HG02798 (cell line): Measurements from ENCODE around the gene BAHCC1.

ENCODE experiments used
- ATAC-seq: cut with Tn5 transposase; IDR thresholded peaks from one replicate; pipeline ENCODE4 v1.9.1; 2021; ENCODE audit warnings: mild to moderate bottlenecking; ENCODE audit not compliant: unreplicated experiment, poor library complexity

Gene BAHCC1

DNA sequence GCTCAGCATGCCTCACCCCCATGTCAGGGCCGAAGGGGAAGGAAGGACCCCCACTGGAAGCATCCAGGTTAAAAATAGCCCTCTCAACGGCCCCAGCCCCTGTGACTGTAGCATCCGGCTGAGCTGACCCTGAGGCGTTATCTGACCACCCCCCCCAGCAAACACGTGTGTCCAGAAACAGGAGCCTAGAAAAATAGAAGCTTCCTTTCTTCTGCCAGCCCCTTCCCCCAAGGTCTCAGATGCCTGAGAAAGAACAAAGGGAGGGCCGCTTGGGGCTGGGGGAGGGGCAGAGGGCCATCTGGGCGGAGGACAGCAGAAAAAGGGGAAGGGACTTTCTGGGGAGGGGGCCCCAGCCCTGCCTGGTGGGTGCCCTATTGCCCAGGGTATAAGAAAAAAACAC is 61.5 kb downstream of the BAHCC1 start:
- no peak for ATAC-seq

DNA sequence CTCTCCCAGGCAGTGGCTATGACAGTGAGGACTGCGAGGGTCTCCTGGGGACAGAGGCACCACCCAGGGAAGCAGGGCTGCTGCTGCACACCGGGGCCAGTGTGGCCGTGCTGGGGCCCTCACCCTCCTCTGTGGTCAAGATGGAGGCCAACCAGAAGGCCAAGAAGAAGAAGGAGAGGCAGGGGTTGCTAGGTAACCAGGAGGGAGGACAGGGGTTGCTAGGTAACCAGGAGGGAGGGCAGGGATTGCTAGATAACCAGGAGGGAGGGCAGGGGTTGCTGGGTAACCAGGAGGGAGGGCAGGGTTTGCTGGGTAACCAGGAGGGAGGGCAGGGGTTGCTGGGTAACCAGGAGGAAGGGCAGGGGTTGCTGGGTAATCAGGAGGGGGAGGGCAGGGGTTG is 62.1 kb downstream of the BAHCC1 start:
- no peak for ATAC-seq

DNA sequence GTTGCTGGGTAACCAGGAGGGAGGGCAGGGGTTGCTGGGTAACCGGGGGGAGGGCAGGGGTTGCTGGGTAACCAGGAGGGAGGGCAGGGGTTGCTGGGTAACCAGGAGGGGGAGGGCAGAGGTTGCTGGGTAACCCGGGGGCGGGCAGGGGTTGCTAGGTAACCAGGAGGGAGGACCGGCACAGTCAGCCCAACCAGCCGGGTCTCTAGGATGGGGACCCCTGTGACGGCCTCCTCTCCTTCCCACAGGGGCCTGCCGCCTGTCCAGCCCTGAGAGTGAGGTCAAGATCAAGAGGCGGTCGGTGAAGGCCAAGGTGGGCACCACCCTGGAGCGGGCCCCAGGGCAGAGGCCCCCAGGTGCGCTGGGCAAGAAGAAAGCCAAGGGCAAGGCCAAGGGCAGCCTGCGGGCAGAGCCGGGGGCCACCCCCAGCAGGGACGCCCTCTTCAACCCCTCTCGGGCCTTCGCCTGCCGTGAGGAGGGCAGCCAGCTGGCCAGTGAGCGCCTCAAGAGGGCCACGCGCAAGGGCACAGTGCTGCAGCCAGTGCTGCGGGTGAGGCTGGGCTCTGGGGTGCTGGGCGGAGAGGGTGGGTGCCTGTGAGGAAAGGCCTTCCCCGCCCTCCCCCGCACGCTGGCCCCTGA is 62.8 kb downstream of the BAHCC1 start:
- ATAC-seq, result no peak

DNA sequence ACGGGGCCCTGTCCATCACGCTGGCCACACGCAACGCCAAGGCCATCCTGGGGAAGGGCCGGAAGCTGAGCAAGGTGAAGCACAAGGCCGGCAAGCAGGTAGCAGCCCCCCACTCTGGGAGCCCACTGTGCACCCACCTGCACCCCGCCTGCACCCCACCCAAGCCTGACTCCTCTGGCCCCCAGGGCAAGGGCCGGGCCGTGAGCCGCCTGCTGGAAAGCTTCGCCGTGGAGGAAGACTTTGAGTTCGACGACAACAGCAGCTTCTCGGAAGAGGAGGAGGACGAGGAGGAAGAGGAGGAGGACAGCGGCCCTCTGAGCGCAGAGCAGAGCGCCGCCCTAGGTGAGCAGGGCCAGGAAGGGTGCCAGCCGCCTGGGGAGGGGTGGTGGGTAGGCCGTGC is 63.4 kb downstream of the BAHCC1 start:
- ATAC-seq, result no peak

DNA sequence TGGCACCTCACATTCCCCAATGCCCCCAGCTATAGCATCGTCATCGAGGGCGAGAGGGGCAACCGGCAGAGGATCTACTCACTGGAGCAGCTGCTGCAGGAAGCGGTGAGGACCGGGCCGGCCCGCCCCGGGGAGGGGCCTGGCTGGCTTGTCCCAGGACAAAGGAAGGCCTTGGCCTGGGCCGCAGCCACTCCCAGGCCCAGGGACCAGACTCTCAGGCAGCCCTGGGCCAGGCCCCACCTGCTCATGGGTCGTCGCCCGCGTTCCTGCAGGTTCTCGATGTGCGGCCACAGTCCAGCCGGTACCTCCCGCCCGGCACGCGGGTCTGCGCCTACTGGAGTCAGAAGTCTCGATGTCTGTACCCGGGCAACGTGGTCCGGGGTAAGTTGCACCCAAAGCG is 64.0 kb downstream of the BAHCC1 start:
- no peak for ATAC-seq

DNA sequence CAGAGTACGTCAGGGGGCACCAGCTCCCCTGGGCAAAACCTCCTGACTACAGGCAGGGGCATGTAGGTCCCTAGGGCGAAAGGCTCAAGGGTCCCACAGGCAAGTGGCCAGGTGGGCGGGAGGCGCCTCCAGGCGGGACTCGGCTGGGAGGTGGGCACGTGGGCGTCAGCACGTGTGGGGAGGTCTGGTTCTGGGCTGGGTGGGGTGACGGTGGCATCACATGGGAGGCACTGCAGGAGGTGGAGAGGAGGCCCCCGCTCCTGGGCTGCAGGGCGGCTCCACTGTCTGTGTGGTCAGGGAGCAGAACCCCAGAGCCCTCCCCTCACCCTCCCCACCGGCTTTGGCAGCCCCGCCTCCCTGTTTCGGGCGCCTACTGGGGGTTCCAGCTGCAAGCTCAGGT is 64.6 kb downstream of the BAHCC1 start:
- no peak for ATAC-seq

DNA sequence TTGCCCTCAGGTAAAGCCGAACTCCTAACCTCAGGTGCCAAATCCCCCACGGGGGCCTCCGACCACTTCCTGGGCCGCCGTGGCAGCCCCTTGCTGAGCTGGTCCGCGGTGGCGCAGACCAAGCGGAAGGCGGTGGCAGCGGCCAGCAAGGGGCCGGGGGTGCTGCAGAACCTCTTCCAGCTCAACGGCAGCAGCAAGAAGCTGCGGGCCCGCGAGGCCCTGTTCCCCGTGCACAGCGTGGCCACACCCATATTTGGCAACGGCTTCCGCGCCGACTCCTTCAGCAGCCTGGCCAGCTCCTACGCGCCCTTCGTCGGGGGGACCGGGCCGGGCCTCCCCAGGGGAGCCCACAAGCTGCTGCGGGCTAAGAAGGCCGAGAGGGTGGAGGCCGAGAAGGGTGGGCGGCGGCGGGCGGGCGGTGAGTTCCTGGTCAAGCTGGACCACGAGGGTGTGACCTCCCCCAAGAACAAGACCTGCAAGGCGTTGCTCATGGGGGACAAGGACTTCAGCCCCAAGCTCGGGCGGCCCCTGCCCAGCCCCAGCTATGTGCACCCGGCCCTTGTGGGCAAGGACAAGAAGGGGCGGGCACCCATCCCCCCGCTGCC is 65.7 kb downstream of the BAHCC1 start:
- no peak for ATAC-seq

DNA sequence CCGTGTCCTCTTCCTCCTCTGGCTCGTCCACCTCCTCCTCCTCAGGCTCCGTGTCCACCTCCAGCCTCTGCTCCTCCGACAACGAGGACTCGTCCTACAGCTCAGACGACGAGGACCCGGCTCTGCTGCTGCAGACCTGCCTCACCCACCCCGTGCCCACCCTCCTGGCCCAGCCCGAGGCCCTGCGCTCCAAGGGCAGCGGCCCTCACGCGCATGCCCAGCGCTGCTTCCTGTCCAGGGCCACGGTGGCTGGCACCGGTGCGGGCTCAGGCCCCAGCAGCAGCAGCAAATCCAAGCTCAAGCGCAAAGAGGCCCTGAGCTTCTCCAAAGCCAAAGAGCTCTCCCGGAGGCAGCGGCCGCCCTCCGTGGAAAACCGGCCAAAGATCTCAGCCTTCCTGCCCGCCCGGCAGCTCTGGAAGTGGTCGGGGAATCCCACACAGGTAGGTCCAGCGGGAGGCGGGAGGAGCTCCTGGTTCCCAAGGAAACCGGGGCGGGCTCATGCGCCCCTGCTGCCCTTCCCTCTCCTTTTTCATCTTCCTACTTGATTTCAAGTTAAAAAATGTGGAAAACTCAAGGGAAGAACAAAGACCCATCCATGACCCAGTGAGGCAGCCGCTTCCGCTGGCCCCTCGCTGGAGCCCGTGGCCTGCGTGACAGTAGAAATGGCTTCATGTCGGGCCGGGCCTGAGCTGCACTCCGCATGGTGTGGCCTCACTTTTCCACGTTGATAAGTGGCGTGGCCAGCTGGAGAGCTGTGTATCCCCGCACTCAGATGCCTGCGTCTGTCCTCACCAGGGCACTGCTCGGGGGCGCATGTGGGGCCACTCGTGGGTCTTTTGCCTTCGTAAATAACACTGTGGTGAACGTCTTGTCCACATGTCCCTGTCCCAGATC is 66.6 kb downstream of the BAHCC1 start:
- ATAC-seq, result no peak

DNA sequence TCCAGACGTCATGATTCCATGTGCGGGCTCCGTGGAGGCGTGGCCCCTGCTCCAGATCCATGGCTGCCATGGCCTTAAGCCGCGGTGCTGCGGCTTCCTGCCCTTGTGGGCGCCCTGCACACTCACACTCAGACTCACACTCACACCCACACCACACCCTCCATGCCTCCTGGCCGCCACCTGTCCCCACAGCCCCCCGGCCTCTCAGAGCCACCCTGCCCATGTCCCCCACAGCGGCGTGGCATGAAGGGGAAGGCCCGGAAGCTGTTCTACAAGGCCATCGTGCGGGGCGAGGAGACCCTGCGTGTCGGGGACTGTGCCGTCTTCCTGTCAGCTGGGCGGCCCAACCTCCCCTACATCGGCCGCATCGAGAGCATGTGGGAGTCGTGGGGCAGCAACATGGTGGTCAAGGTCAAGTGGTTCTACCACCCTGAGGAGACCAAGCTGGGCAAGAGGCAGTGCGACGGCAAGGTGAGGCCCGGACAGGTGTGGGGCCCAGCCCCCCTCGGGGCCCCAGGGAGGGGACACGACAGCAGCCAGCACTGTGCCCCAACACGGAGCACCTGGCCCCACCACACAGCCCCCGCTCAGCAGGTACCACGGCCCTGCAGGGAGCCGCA is 67.4 kb downstream of the BAHCC1 start:
- no peak for ATAC-seq

DNA sequence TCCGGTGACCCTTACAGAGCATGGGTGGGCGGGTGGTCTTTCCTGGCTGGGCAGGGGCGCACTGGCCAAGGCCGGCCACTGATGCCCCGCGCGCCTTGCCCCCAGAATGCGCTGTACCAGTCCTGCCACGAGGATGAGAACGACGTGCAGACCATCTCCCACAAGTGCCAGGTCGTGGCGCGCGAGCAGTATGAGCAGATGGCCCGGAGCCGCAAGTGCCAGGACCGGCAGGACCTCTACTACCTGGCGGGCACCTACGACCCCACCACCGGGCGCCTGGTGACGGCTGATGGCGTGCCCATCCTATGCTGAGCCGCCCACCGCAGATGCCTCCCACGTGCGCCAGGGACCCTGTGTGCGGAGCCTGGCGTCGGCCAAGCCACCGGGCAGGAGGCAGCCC is 68.2 kb downstream of the BAHCC1 start:
- no peak for ATAC-seq

DNA sequence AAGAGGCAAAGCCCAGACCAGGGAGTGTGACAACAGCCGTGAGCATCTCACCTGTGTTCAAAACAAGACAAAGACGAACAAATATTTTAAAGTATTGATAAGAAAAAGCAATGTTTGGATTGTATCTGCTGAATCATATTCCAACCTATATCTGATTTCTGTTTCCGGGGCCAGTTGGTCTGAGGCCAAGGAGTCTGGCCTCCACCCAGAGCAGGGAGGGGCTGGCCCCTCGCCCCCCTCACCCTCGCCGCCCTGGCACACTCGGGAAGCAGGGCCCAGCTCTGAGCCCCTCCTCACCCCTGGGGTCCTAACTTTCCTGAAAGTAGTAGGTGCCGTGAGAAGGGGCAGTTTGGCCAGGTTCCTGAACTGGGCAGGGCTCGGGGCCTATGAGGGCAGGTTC is 69.3 kb downstream of the BAHCC1 start:
- ATAC-seq, result no peak

DNA sequence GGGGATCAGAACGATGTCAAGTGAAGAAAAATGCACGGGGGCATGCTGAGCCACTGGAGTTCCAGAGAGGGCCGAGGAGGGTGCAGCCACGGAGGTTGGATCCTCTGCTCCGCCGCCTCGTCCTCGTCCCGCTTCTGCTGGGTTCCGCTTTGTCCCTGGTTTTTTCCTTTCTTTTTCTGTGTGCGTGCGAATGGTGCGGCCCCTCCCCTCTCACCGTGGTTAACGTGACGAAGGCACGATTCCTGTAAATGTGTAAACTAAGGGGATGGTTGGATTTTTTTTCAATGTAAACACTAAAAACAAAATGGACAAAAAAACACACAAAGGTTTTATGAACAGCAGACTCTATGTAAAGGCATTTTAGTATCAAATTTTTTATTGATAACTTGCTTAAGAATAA is 70.7 kb downstream of the BAHCC1 start:
- ATAC-seq, result no peak

DNA sequence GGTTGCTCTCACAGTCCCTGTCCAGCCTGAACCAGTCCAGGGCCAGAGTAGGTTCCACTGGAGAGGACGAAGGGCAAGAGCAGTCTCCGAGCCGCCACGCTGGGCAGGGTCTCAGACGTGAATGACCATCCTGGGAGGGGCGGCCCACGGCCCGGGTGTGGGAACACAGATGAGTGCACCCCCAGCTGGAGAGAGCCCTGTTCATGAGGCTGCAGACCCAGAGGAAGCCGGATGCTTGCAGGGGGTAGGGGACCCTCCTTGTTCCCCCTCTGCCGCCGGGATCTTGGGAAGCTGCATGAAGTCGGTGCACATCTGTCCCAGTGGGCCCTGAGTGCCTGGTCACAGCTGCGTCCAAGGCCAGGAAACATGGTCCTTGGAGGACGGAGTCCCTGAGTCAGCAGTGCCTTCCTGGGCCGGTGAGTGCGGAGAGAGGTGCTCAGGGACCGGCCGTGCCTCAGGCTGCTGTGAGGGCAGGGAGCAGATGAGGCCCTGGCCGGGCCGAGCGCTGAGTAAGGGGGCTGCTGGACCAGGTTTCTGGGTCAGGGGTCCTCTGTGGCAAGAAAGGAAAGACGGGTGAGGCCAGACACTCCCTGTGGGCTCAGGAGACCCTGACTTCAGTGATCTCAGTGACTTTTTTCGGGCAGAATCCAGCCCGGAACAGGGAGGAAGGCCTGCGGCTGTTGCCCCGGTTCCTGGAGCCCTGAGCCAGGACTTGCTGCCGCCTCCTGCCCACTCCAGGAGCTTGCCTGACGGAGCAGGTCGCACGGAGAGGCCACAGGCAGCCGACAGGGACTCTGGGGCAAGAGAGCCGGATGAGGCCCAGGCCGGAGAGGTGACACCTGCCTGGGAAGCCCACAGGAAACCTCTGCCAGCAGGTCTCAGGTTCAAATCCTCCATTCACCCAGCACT is 71.6 kb downstream of the BAHCC1 start:
- ATAC-seq, result no peak

DNA sequence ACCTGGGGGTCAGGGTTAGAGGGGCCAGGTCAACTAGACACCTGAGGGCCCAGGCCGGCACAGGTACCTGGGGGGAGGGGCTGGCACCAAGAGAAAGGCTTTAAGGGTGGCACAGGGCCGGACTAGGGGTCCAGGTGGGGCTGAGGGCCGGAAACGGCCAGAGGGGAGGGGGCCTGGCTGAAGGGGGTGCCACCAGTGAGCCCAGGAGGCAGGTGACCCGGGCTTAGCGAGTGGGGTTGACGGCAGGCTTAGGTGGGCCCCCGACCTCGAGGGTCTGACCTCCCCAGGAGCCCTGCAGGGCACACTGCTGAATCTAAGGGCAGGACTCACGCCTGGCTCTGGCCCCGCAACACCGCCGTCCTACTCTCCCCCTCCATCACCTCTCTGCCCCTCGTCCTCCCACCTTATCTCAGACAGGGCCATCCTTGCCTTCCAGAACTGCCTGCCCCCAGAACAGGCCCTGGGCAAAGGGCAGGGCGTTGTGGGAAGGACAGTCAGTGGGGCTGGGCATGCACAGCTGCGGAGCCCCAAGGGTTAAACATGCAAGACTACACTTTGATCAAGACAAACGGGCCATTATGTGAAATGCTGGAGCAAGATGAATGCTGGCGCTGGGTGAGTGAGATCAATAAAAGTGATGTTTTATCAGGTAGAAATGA is 73.0 kb downstream of the BAHCC1 start:
- no peak for ATAC-seq

DNA sequence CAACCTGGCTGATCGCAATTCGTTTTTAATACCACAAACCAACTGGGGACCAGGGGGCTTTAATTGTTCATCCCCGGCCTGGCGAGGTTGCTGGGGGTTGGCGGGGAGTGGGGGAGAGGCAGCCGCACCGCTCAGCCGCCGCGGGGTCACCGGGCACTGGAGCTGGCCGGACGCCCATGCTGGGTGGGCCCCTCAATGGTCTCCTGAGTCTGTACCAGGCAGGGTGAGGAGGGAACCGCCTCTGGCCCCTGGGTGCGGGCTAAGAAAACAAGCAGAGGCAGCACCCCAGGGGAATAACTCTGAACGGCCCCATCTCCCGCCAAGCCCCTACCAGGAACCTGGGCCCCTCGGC is 73.5 kb downstream of the BAHCC1 start:
- no peak for ATAC-seq

DNA sequence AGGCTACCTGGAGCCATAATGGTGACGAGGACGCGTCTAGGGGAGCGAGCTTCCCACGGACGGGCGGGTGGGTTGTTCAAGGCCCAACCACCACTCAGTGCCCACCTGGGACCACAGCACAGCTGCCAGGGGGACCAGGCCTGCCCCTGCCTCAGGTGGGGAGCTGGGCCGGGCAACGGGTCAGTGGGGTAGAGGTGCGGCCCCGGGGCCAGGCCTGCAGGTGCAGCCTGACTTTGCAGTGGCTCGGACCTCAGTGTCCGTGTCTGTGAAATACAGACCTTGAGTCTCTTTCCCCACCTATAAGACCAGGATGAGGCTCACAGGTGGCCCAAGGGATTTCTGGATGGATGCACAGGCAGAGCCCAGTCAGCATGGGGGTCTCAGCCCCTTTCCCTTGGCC is 74.0 kb downstream of the BAHCC1 start:
- ATAC-seq, result no peak

DNA sequence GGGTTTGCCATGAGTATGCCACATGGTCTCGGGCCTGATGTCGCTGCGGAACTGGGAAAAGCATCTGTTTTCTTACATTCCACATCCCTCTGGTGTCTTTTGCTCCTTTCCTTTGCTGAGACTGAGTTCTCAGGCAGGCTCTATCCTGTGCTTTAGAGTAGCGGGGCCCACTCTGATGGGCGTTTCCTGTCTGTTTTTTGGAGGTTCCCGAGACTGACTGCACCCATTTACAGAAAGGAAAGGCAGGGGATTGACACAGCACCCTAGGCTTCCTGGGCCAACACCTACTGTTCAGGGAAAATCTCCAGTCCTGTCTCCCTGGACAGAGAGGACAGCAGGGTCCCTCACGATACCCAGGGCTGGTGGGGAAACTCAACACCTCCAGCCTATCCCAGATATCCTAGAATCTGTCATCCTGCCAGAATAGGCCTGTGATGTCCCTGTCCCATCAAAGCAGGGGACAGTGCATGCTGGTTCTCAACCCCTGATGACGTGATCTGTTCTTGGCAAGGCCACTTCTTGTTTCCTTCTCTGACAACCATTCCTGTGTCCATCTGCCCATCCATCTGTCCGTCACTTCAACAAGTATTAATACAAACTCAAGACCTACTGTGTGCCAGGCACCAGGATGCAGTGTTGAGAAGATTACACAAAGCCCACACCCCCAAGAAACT is 75.2 kb downstream of the BAHCC1 start:
- ATAC-seq, result no peak

DNA sequence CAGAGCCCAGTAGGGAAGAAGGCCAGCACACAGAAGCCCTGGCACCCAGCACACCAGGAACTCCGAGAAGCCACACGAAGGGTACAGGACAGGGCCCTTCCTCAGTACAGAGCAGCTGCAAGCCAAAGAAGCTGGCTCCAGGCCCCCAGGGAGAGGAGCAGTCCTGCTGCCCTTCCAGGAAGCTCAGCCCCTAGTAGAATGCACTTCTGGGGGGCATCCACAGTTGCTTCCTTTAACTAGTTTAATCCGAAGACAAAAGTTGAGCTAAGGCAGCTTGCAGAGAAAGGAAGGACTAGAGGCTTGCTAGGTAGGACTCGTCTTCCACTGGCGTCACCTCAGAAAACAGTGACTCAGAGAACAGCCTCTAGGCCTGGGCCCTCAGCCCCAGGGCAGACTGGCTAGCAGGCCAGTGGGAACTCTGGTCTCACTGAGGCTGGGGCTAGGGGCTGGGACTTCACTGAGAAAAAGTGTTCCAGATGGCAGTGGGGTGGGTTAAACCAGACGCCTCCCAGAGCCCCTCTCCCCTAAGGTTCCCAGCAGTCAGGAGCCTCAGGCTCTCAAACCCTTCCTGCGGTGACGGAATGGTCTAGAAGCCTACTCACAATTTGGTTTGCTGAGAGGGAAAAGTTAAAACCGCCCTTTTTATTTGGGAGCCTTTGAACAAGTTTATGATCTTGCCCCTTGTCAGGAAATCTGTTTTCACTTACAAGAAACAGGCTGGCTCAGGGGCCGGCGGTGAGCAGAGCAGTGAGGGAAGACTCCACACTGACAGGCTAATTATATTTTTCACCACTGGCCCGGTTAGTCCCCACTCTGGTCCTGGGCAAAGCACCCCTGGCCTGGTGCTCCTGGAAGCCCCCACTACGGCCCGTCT is 75.9 kb downstream of the BAHCC1 start:
- no peak for ATAC-seq
